B cell (primary cell): ENCODE measurements around the gene CETP.

Experiments used
- EZH2 ChIP-seq: IDR thresholded peaks from 2 replicates; pipeline ENCODE4 v1.6.1; 2012; ENCODE audit warnings: borderline replicate concordance, low read depth, mild to moderate bottlenecking, moderate library complexity, low read length; ENCODE audit not compliant: insufficient read depth, poor library complexity, severe bottlenecking
- TF ChIP-seq, protein P1 (sequence below): fragments of 200-600 bp; IDR thresholded peaks from one replicate; pipeline ENCODE4 v1.8.0; 2022; ENCODE audit warnings: antibody characterized with exemption, mild to moderate bottlenecking

DNA sequence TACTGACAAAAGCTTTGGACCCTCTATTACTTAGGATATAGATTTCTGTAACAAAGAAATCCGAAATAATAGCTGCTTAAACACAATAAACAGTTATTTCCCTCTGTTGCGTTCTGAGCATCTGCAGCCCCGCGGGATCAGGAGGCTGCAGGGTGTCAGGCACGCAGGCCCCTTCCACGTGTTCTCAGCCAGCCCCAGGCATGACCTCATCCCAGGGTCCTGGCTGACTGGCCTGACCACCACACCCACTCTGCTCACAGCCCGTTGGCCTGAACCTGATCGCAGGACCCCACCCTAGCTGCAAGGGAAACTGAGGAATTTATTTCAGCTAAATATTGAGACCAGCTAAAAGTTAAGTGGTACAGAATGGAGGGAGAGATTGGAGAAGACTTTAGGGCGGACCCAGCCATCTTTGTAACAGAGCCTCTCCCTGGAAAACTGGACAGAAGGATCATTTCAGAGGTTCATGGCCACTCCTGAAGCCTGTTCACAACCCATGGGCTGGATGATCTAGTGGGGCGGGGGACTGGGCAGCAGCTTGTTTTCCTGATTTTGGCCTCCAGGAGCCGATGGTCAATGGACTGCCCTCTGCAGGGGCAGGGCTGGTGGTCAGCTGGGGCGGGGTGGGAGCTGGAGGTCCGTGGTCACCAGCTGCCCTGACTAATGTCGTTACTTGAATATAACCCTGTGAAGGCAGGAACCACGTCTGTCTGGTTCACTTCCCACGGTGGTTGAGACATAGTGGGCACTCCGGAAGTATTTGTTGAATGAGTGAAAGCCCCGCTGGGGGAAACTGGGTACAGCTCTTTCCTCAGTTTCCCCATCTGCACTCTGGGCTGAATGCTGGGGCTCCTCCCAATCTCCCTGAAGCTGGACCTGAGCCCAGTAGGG lies 10.9 kb downstream of the CETP start:
- TF ChIP-seq, protein P1, sequence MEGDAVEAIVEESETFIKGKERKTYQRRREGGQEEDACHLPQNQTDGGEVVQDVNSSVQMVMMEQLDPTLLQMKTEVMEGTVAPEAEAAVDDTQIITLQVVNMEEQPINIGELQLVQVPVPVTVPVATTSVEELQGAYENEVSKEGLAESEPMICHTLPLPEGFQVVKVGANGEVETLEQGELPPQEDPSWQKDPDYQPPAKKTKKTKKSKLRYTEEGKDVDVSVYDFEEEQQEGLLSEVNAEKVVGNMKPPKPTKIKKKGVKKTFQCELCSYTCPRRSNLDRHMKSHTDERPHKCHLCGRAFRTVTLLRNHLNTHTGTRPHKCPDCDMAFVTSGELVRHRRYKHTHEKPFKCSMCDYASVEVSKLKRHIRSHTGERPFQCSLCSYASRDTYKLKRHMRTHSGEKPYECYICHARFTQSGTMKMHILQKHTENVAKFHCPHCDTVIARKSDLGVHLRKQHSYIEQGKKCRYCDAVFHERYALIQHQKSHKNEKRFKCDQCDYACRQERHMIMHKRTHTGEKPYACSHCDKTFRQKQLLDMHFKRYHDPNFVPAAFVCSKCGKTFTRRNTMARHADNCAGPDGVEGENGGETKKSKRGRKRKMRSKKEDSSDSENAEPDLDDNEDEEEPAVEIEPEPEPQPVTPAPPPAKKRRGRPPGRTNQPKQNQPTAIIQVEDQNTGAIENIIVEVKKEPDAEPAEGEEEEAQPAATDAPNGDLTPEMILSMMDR, result no peak
- no peak for TF ChIP-seq EZH2
